Smooth muscle cell of trachea (primary cell): ENCODE results near the gene SHISA3. TPM values are rescaled to one million over a fixed set of nuclear protein-coding genes. Genes with fewer than 3 reads are reported as not detected.

Experiments
- total RNA-seq: library from RNA; depleted of rRNA; stranded (reverse); fragments of >200 nt; gene quantifications from 2 replicates; pipeline ENCODE4 v1.2.1, GENCODE V29; 2014

The SHISA3 gene
- 0.17 and 0.73 TPM in 2 replicates for total RNA-seq

GRCh38 chr4:42396752-42397634 is at the start of gene SHISA3:
Gene SHISA3, plus strand, starts transcription at chr4:42397488. Its CDS starts 569 bp downstream, at chr4:42398057.

Other genes with a start within 250 kb of the SHISA3 start
- not detected in 2 replicates for gene BEND4, start 244.8 kb upstream of the SHISA3 start, total RNA-seq